ENCODE results near the gene ZNF385D.

GRCh38 chr3:21562243-21562642, 188.8 kb downstream of the ZNF385D start:
- TF ChIP-seq, protein P1, sequence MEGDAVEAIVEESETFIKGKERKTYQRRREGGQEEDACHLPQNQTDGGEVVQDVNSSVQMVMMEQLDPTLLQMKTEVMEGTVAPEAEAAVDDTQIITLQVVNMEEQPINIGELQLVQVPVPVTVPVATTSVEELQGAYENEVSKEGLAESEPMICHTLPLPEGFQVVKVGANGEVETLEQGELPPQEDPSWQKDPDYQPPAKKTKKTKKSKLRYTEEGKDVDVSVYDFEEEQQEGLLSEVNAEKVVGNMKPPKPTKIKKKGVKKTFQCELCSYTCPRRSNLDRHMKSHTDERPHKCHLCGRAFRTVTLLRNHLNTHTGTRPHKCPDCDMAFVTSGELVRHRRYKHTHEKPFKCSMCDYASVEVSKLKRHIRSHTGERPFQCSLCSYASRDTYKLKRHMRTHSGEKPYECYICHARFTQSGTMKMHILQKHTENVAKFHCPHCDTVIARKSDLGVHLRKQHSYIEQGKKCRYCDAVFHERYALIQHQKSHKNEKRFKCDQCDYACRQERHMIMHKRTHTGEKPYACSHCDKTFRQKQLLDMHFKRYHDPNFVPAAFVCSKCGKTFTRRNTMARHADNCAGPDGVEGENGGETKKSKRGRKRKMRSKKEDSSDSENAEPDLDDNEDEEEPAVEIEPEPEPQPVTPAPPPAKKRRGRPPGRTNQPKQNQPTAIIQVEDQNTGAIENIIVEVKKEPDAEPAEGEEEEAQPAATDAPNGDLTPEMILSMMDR (conservative IDR thresholded peaks at IDR 0.05; ENCODE audit: low read depth in 2 of 2), result no peak
- TF ChIP-seq POLR2AphosphoS5 (IDR thresholded peaks at IDR 0.05; ENCODE audit: low read depth) (no peak), EZH2 (IDR thresholded peaks at IDR 0.05; ENCODE audit: low read depth, unreplicated experiment) (no peak), ZNF331 (CRISPR knock-in tag; IDR thresholded peaks at IDR 0.05; ENCODE audit: low read depth) (no peak), ZNF114 (CRISPR knock-in tag; IDR thresholded peaks at IDR 0.05) (no peak), JUNB (IDR thresholded peaks at IDR 0.05; ENCODE audit: unreplicated experiment) (no peak)

Data from GM23338 (cell line).